ENCODE measurements around the gene CCSER2. TPM values are rescaled to one million over a fixed set of nuclear protein-coding genes. Genes with fewer than 3 reads are reported as not detected.
"Not testable (repeated sequence)": the region's sequence is repeated elsewhere in the genome, so short reads cannot be mapped to it uniquely, and the experiment has no call there.

CCSER2 gene
- polyA plus RNA-seq, 1 donor (not counting 4 experiments of a cell fraction or from before 2014, with no cell fraction given): 26.7 TPM

DNA sequence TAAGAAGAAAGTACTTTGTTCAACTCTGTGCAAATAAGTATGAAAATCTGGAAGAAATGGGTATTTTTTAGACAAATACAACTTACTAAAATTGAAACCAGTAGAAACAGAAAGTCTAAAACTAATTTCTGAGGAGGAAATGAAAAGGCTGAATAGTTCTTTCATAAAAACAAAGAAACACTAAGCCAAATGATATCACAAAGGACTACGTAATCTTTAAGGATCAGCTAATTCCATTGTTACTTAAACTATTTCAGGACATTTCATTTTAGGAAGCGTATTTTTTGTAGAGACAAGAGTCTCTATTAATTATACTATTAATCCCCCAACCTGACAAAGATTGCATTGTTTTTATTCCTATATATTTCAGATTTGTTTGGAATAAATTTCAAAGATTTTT is 11.2 kb upstream of the CCSER2 start:
- no peaks in the 10 kb centered on the region for H3K36me3 ChIP-seq (ENCODE audit: control insufficient read depth in 2 of 2, extremely low read depth in 1 of 2, insufficient read depth in 2 of 2, low read length in 2 of 2)
- no peak overlapping the region for H3K4me2 ChIP-seq (ENCODE audit: control insufficient read depth, extremely low read depth, insufficient read depth, low read depth, low read length)
- TF ChIP-seq EZH2 (IDR thresholded peaks at IDR 0.05; ENCODE audit: low read length): no peak
- TF ChIP-seq, protein P1, sequence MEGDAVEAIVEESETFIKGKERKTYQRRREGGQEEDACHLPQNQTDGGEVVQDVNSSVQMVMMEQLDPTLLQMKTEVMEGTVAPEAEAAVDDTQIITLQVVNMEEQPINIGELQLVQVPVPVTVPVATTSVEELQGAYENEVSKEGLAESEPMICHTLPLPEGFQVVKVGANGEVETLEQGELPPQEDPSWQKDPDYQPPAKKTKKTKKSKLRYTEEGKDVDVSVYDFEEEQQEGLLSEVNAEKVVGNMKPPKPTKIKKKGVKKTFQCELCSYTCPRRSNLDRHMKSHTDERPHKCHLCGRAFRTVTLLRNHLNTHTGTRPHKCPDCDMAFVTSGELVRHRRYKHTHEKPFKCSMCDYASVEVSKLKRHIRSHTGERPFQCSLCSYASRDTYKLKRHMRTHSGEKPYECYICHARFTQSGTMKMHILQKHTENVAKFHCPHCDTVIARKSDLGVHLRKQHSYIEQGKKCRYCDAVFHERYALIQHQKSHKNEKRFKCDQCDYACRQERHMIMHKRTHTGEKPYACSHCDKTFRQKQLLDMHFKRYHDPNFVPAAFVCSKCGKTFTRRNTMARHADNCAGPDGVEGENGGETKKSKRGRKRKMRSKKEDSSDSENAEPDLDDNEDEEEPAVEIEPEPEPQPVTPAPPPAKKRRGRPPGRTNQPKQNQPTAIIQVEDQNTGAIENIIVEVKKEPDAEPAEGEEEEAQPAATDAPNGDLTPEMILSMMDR (optimal IDR thresholded peaks at IDR 0.05 in 1 of 3, IDR thresholded peaks at IDR 0.05 in 1 of 3, conservative IDR thresholded peaks at IDR 0.05 in 1 of 3; ENCODE audit: extremely low read depth in 1 of 3, insufficient read depth in 2 of 3, low read length in 3 of 3): no peak
- no peak overlapping the region for H3K27ac ChIP-seq (ENCODE audit: control insufficient read depth, insufficient read depth, low read length)
- H4K20me1 ChIP-seq (ENCODE audit: control insufficient read depth, extremely low read depth, insufficient read depth, low read length): no peaks in the 10 kb centered on the region
- H3K4me1 ChIP-seq (ENCODE audit: control insufficient read depth, extremely low read depth, insufficient read depth, low read length): peaks cover 7% of the 10 kb centered on the region
- peaks cover 3% of the 10 kb centered on the region for H3K9me1 ChIP-seq (ENCODE audit: control insufficient read depth, extremely low read depth, insufficient read depth, low read length)
- H3K27me3 ChIP-seq (ENCODE audit: control insufficient read depth, extremely low read depth, insufficient read depth, low read length): no peaks in the 10 kb centered on the region
- no peak overlapping the region for H3K9ac ChIP-seq (ENCODE audit: control insufficient read depth, extremely low read depth, insufficient read depth, low read length)
- no peak for FAIRE-seq
- no peaks in the 10 kb centered on the region for H3K9me3 ChIP-seq (ENCODE audit: control insufficient read depth, low read depth, low read length)
- no peak overlapping the region for H2AFZ ChIP-seq (ENCODE audit: control insufficient read depth, low read length)
- no peak for DNase-seq (ENCODE audit: low read depth, low spot score)
- H3K79me2 ChIP-seq (ENCODE audit: control insufficient read depth, insufficient read depth, low read length): no peaks in the 10 kb centered on the region
- dilution Hi-C loops (cut with MboI; ENCODE audit: extremely low pct_ligation_motif_present, low sequenced_read_pairs): no loop called here
- no peak overlapping the region for H3K4me3 ChIP-seq (ENCODE audit: control insufficient read depth in 2 of 3, extremely low read depth in 1 of 3, insufficient read depth in 2 of 3, low read depth in 1 of 3, low read length in 3 of 3)

- Histone ChIP-seq H3K27ac (ENCODE audit: control insufficient read depth, insufficient read depth, low read length) (no peak overlapping the region), H3K4me2 (ENCODE audit: control insufficient read depth, extremely low read depth, insufficient read depth, low read depth, low read length) (no peak overlapping the region), H3K9me1 (ENCODE audit: control insufficient read depth, extremely low read depth, insufficient read depth, low read length) (no peaks in the 10 kb centered on the region), H3K27me3 (ENCODE audit: control insufficient read depth, extremely low read depth, insufficient read depth, low read length) (no peaks in the 10 kb centered on the region), H3K4me1 (ENCODE audit: control insufficient read depth, extremely low read depth, insufficient read depth, low read length) (no peaks in the 10 kb centered on the region), H3K4me3 (ENCODE audit: control insufficient read depth in 2 of 3, extremely low read depth in 1 of 3, insufficient read depth in 2 of 3, low read depth in 1 of 3, low read length in 3 of 3) (no peak overlapping the region), H3K36me3 (ENCODE audit: control insufficient read depth in 2 of 2, extremely low read depth in 1 of 2, insufficient read depth in 2 of 2, low read length in 2 of 2) (no peaks in the 10 kb centered on the region), H3K9ac (ENCODE audit: control insufficient read depth, extremely low read depth, insufficient read depth, low read length) (no peak overlapping the region), H3K79me2 (ENCODE audit: control insufficient read depth, insufficient read depth, low read length) (no peaks in the 10 kb centered on the region), H2AFZ (ENCODE audit: control insufficient read depth, low read length) (no peak overlapping the region), H3K9me3 (ENCODE audit: control insufficient read depth, low read depth, low read length) (no peaks in the 10 kb centered on the region), H4K20me1 (ENCODE audit: control insufficient read depth, extremely low read depth, insufficient read depth, low read length) (no peaks in the 10 kb centered on the region)
- dilution Hi-C loops (cut with MboI; ENCODE audit: extremely low pct_ligation_motif_present, low sequenced_read_pairs): no loop called here
- TF ChIP-seq, protein P1 (optimal IDR thresholded peaks at IDR 0.05 in 1 of 3, IDR thresholded peaks at IDR 0.05 in 1 of 3, conservative IDR thresholded peaks at IDR 0.05 in 1 of 3; ENCODE audit: extremely low read depth in 1 of 3, insufficient read depth in 2 of 3, low read length in 3 of 3): no peak
- TF ChIP-seq EZH2 (IDR thresholded peaks at IDR 0.05; ENCODE audit: low read length): no peak
- DNase-seq (ENCODE audit: low read depth, low spot score) (no peak), FAIRE-seq (no peak)
Measured at GRCh38 chr10:84321902-84322301, 6.5 kb upstream of the CCSER2 start.

DNA sequence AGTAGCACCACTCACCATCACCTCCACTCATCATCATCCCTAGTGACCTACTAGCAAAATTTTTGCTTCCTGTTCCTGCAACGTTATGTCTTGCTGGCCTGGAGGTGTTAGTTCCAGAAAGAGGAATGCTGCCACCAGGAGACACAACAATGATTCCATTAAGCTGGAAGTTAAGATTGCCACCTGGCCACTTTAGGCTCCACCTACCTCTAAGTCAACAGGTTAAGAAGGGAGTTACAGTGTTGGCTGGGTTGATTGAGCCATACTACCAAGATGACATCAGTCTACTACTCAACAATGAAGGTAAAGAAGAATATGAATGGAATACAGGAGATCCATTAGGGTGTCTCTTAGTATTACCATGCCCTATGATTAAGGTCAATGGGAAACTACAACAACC is 4.8 kb upstream of the CCSER2 start:
- H3K4me3 ChIP-seq (ENCODE audit: control insufficient read depth in 2 of 3, extremely low read depth in 1 of 3, insufficient read depth in 2 of 3, low read depth in 1 of 3, low read length in 3 of 3); H3K27ac ChIP-seq (ENCODE audit: control insufficient read depth, insufficient read depth, low read length); H3K4me1 ChIP-seq (ENCODE audit: control insufficient read depth, extremely low read depth, insufficient read depth, low read length); H2AFZ ChIP-seq (ENCODE audit: control insufficient read depth, low read length); FAIRE-seq; dilution Hi-C loops (cut with MboI; ENCODE audit: extremely low pct_ligation_motif_present, low sequenced_read_pairs); H3K9ac ChIP-seq (ENCODE audit: control insufficient read depth, extremely low read depth, insufficient read depth, low read length); DNase-seq (ENCODE audit: low read depth, low spot score); H3K79me2 ChIP-seq (ENCODE audit: control insufficient read depth, insufficient read depth, low read length); H3K9me1 ChIP-seq (ENCODE audit: control insufficient read depth, extremely low read depth, insufficient read depth, low read length); H4K20me1 ChIP-seq (ENCODE audit: control insufficient read depth, extremely low read depth, insufficient read depth, low read length); H3K9me3 ChIP-seq (ENCODE audit: control insufficient read depth, low read depth, low read length); H3K27me3 ChIP-seq (ENCODE audit: control insufficient read depth, extremely low read depth, insufficient read depth, low read length); H3K36me3 ChIP-seq (ENCODE audit: control insufficient read depth in 2 of 2, extremely low read depth in 1 of 2, insufficient read depth in 2 of 2, low read length in 2 of 2); H3K4me2 ChIP-seq (ENCODE audit: control insufficient read depth, extremely low read depth, insufficient read depth, low read depth, low read length): not testable (repeated sequence)

DNA sequence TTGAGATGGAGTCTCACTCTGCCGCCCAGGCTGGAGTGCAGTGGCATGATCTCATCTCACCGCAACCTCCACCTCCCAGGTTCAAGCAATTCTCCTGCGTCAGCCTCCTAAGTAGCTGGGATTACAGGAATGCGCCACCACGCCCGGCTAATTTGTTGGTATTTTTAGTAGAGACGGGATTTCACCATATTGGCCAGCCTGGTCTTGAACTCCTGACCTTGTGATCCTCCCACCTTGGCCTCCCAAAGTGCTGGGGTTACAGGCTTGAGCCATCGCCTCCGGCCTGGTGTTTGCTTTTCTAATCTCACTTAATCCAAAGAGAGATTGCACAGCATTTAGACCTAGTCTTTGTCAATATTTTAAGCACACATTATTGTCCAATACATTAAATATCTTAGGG is 1.4 kb upstream of the CCSER2 start:
- Histone ChIP-seq H3K79me2 (ENCODE audit: control insufficient read depth, insufficient read depth, low read length) (peaks cover 35% of the 10 kb centered on the region), H3K4me1 (ENCODE audit: control insufficient read depth, extremely low read depth, insufficient read depth, low read length) (peaks cover 13% of the 10 kb centered on the region)
- H3K9me1 ChIP-seq (ENCODE audit: control insufficient read depth, extremely low read depth, insufficient read depth, low read length); H3K9me3 ChIP-seq (ENCODE audit: control insufficient read depth, low read depth, low read length); H3K36me3 ChIP-seq (ENCODE audit: control insufficient read depth in 2 of 2, extremely low read depth in 1 of 2, insufficient read depth in 2 of 2, low read length in 2 of 2); DNase-seq (ENCODE audit: low read depth, low spot score); FAIRE-seq; H3K27me3 ChIP-seq (ENCODE audit: control insufficient read depth, extremely low read depth, insufficient read depth, low read length); H4K20me1 ChIP-seq (ENCODE audit: control insufficient read depth, extremely low read depth, insufficient read depth, low read length); H3K27ac ChIP-seq (ENCODE audit: control insufficient read depth, insufficient read depth, low read length); dilution Hi-C loops (cut with MboI; ENCODE audit: extremely low pct_ligation_motif_present, low sequenced_read_pairs); H2AFZ ChIP-seq (ENCODE audit: control insufficient read depth, low read length); H3K9ac ChIP-seq (ENCODE audit: control insufficient read depth, extremely low read depth, insufficient read depth, low read length); H3K4me2 ChIP-seq (ENCODE audit: control insufficient read depth, extremely low read depth, insufficient read depth, low read depth, low read length); H3K4me3 ChIP-seq (ENCODE audit: control insufficient read depth in 2 of 3, extremely low read depth in 1 of 3, insufficient read depth in 2 of 3, low read depth in 1 of 3, low read length in 3 of 3): not testable (repeated sequence)
